WTC11 (cell line): Measurements from ENCODE around the gene IFI44L. TPM values are rescaled to one million over a fixed set of nuclear protein-coding genes. Genes with fewer than 3 reads are reported as not detected.

Experiments
- ATAC-seq: fragments of 200-7000 bp; cut with Tn5 transposase; 2 replicates; pipeline ENCODE4 v1.10.0; 2021; ENCODE audit warnings: mild to moderate bottlenecking, moderate library complexity
- CTCF ChIA-PET: fragments of 300-600 bp; sonication (Branson Sonifier 250); formaldehyde crosslinking; loops from one replicate; lab custom pipeline; 2021; ENCODE audit warnings: antibody characterized with exemption; lab: Charles Lee
- POLR2A ChIA-PET: fragments of 350-600 bp; sonication (Branson Sonifier 250); formaldehyde crosslinking; loops from one replicate; lab custom pipeline; 2021; ENCODE audit warnings: antibody characterized with exemption; lab: Charles Lee
- DNase-seq: peaks from one replicate; pipeline ENCODE4 v3.0.0; 2021; ENCODE audit warnings: low spot score
- H3K27ac Mint-ChIP-seq: 2 replicates; pipeline ENCODE4 v1.8.0; 2021; ENCODE audit warnings: mixed read lengths
- H3K27me3 Mint-ChIP-seq: 2 replicates; pipeline ENCODE4 v1.8.0; 2021; ENCODE audit warnings: low read depth, mild to moderate bottlenecking, moderate library complexity, mixed read lengths
- H3K36me3 Mint-ChIP-seq: 2 replicates; pipeline ENCODE4 v1.8.0; 2021; ENCODE audit warnings: mixed read lengths
- H3K4me1 Mint-ChIP-seq: 2 replicates; pipeline ENCODE4 v1.8.0; 2022; ENCODE audit warnings: mixed read lengths
- H3K4me3 Mint-ChIP-seq: 2 replicates; pipeline ENCODE4 v1.8.0; 2021; ENCODE audit warnings: mild to moderate bottlenecking, moderate library complexity, mixed read lengths
- H3K9me3 Mint-ChIP-seq: 2 replicates; pipeline ENCODE4 v1.8.0; 2021; ENCODE audit warnings: mixed read lengths
- CREB1 ChIP-seq: sonication (generic); formaldehyde crosslinking; IDR thresholded peaks from 2 replicates; pipeline ENCODE4 v1.8.0; 2023; ENCODE audit warnings: mild to moderate bottlenecking, missing genetic modification reagents
- ESRRA ChIP-seq: sonication (generic); formaldehyde crosslinking; IDR thresholded peaks from 2 replicates; pipeline ENCODE4 v1.8.1; 2022; ENCODE audit warnings: mild to moderate bottlenecking, missing genetic modification reagents, borderline replicate concordance
- ETV6 ChIP-seq: sonication (generic); formaldehyde crosslinking; IDR thresholded peaks from 2 replicates; pipeline ENCODE4 v1.8.1; 2022; ENCODE audit warnings: mild to moderate bottlenecking, missing genetic modification reagents
- IRF2 ChIP-seq: sonication (generic); formaldehyde crosslinking; IDR thresholded peaks from 2 replicates; pipeline ENCODE4 v1.8.0; 2022; ENCODE audit warnings: low read depth, missing genetic modification reagents, borderline replicate concordance
- KAT7 ChIP-seq: sonication (generic); formaldehyde crosslinking; IDR thresholded peaks from 2 replicates; pipeline ENCODE4 v1.8.1; 2023; ENCODE audit warnings: missing genetic modification reagents, mild to moderate bottlenecking, borderline replicate concordance
- NR1H2 ChIP-seq: sonication (generic); formaldehyde crosslinking; IDR thresholded peaks from 2 replicates; pipeline ENCODE4 v1.9.0; 2021; ENCODE audit warnings: mild to moderate bottlenecking, moderate library complexity, missing genetic modification reagents
- NR3C1 ChIP-seq: sonication (generic); formaldehyde crosslinking; conservative IDR thresholded peaks from 2 replicates; pipeline ENCODE4 v1.8.1; 2023; ENCODE audit warnings: low read depth, mild to moderate bottlenecking, missing genetic modification reagents
- OVOL2 ChIP-seq: fragments of 250-450 bp; sonication (Bioruptor Pico); IDR thresholded peaks from 2 replicates; pipeline ENCODE4 v1.9.0; 2021; ENCODE audit warnings: mild to moderate bottlenecking, borderline replicate concordance
- PRRX2 ChIP-seq: fragments of 250-450 bp; sonication (Bioruptor Pico); IDR thresholded peaks from 2 replicates; pipeline ENCODE4 v1.8.0; 2021; ENCODE audit warnings: mild to moderate bottlenecking
- RELA ChIP-seq: sonication (generic); formaldehyde crosslinking; IDR thresholded peaks from 2 replicates; pipeline ENCODE4 v1.8.1; 2022; ENCODE audit warnings: missing genetic modification reagents, mild to moderate bottlenecking, borderline replicate concordance
- SOX15 ChIP-seq: fragments of 250-450 bp; sonication (Bioruptor Pico); IDR thresholded peaks from 2 replicates; pipeline ENCODE4 v1.9.0; 2021; ENCODE audit warnings: mild to moderate bottlenecking
- TCF7 ChIP-seq: sonication (generic); formaldehyde crosslinking; IDR thresholded peaks from 2 replicates; pipeline ENCODE4 v1.8.0; 2022; ENCODE audit warnings: mild to moderate bottlenecking, low read depth, missing genetic modification reagents, moderate library complexity
- TEAD1 ChIP-seq: sonication (generic); formaldehyde crosslinking; IDR thresholded peaks from 2 replicates; pipeline ENCODE4 v1.8.0; 2022; ENCODE audit warnings: mild to moderate bottlenecking, missing genetic modification reagents
- ZNF396 ChIP-seq: fragments of 250-450 bp; sonication (Bioruptor Pico); IDR thresholded peaks from 2 replicates; pipeline ENCODE4 v1.8.0; 2021; ENCODE audit warnings: mild to moderate bottlenecking, moderate library complexity, borderline replicate concordance
- ZNF416 ChIP-seq: fragments of 250-450 bp; sonication (Bioruptor Pico); IDR thresholded peaks from 2 replicates; pipeline ENCODE4 v1.9.0; 2021; ENCODE audit warnings: mild to moderate bottlenecking, inconsistent platforms
- ZNF423 ChIP-seq: fragments of 250-450 bp; sonication (Bioruptor Pico); IDR thresholded peaks from 2 replicates; pipeline ENCODE4 v2.1.2; 2022; ENCODE audit warnings: mild to moderate bottlenecking, moderate library complexity
- total RNA-seq: library from RNA; stranded (reverse); gene quantifications from 3 replicates; pipeline ENCODE4 v1.2.3, GENCODE V29; 2021
- TF ChIP-seq, protein P1 (sequence below): sonication (generic); formaldehyde crosslinking; IDR thresholded peaks from 2 replicates; pipeline ENCODE4 v1.8.0; 2022; ENCODE audit warnings: mild to moderate bottlenecking, missing genetic modification reagents
- TF ChIP-seq, protein P2 (sequence below): sonication (generic); formaldehyde crosslinking; IDR thresholded peaks from 2 replicates; pipeline ENCODE4 v1.8.1; 2022; ENCODE audit warnings: low read depth, missing genetic modification reagents, borderline replicate concordance
- TF ChIP-seq, protein P3 (sequence below): sonication (generic); formaldehyde crosslinking; IDR thresholded peaks from 2 replicates; pipeline ENCODE4 v1.8.0; 2023; ENCODE audit warnings: mild to moderate bottlenecking, missing genetic modification reagents
- TF ChIP-seq, protein P4 (sequence below): fragments of 250-450 bp; sonication (Bioruptor Pico); IDR thresholded peaks from 2 replicates; pipeline ENCODE4 v2.1.2; 2022; ENCODE audit warnings: mild to moderate bottlenecking, moderate library complexity
- TF ChIP-seq, protein P5 (sequence below): sonication (generic); formaldehyde crosslinking; IDR thresholded peaks from 2 replicates; pipeline ENCODE4 v1.8.1; 2023; ENCODE audit warnings: mild to moderate bottlenecking, missing genetic modification reagents
- TF ChIP-seq, protein P6 (sequence below): sonication (generic); formaldehyde crosslinking; IDR thresholded peaks from 2 replicates; pipeline ENCODE4 v1.8.1; 2022; ENCODE audit warnings: mild to moderate bottlenecking, moderate library complexity, missing genetic modification reagents
- TF ChIP-seq, protein P7 (sequence below): fragments of 250-450 bp; sonication (Bioruptor Pico); IDR thresholded peaks from 2 replicates; pipeline ENCODE4 v1.9.0; 2021; ENCODE audit warnings: mild to moderate bottlenecking
- TF ChIP-seq, protein P8 (sequence below): sonication (generic); formaldehyde crosslinking; IDR thresholded peaks from 2 replicates; pipeline ENCODE4 v1.8.0; 2022; ENCODE audit warnings: missing genetic modification reagents

The IFI44L gene
- total RNA-seq, 1 experiment from 2014 or later: 0.13 TPM

DNA sequence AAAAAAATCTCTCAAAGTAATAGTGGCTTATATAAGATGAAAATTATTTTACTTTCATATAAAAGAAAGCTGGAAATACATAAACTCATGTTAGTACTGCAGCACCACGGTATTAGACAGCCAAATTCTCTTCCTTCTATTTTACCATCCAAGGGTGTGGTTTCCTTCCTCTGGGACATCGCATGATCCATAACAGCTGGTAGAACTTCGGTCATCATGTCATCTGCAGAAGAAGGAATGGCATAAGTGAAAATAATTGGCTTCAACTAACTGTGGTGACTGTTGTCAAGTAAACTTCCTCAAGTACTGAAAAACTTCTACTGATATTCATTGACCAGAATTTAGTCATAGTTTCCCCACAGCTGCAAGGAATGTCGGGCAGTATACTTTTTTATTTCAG lies 28.3 kb upstream of the IFI44L start:
- H3K9me3 Mint-ChIP-seq: peaks cover 17% of the 10 kb centered on the region
- POLR2A ChIA-PET: no interaction called here
- CTCF ChIA-PET: no interaction called here
- H3K27me3 Mint-ChIP-seq: no peaks in the 10 kb centered on the region
- DNase-seq: no peak
- no peak overlapping the region for H3K4me3 Mint-ChIP-seq
- H3K4me1 Mint-ChIP-seq: 0 out of 2 replicates have a peak, but pooled peaks cover 6% of the 10 kb centered on the region
- no peak for ATAC-seq
- no peak overlapping the region for H3K27ac Mint-ChIP-seq
- TF ChIP-seq NR1H2 (CRISPR knock-in tag): no peak
- no peak for TF ChIP-seq NR3C1 (CRISPR knock-in tag)
- TF ChIP-seq IRF2 (CRISPR knock-in tag): no peak
- TF ChIP-seq TCF7: no peak
- TF ChIP-seq RELA (CRISPR knock-in tag): no peak
- TF ChIP-seq, protein P1, sequence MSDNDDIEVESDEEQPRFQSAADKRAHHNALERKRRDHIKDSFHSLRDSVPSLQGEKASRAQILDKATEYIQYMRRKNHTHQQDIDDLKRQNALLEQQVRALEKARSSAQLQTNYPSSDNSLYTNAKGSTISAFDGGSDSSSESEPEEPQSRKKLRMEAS (CRISPR knock-in tag): no peak
- TF ChIP-seq ZNF423 (CRISPR knock-in tag): no peak
- no peaks in the 10 kb centered on the region for H3K36me3 Mint-ChIP-seq

DNA sequence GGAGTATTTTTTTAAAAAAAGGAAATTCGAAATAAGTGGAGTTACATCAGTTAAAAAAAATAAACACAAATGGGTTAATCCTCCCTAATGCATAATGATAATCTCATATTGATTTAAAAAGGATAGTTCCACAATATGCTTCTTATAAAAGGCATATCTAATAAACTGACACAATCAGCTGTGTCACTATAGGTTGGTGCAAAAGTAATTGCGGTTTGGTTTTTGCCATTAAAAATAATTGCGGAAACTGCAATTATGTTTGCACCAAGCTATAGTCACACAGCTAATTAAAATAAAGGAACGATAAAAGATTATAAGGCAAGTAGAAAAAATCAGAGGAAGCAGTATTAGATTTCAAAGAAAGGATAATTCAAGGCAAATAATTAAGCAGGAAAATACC lies 21.0 kb upstream of the IFI44L start:
- Mint-ChIP-seq H3K4me3 (no peak overlapping the region), H3K27me3 (no peaks in the 10 kb centered on the region; the same call in 1 of the 2 replicates), H3K4me1 (0 out of 2 replicates have a peak, but pooled peaks cover 6% of the 10 kb centered on the region), H3K36me3 (no peaks in the 10 kb centered on the region), H3K27ac (no peak overlapping the region), H3K9me3 (peaks cover 11% of the 10 kb centered on the region)
- ChIA-PET CTCF (no interaction called here), POLR2A (no interaction called here)
- no peak for DNase-seq
- ATAC-seq: no peak
- TF ChIP-seq OVOL2 (CRISPR knock-in tag) (no peak), CREB1 (CRISPR knock-in tag) (no peak), SOX15 (CRISPR knock-in tag) (no peak), IRF2 (CRISPR knock-in tag) (no peak), ESRRA (CRISPR knock-in tag) (no peak), KAT7 (no peak), ZNF396 (CRISPR knock-in tag) (no peak), ETV6 (CRISPR knock-in tag) (no peak), ZNF416 (no peak), TEAD1 (CRISPR knock-in tag) (no peak), PRRX2 (CRISPR knock-in tag) (no peak)
- TF ChIP-seq, protein P2, sequence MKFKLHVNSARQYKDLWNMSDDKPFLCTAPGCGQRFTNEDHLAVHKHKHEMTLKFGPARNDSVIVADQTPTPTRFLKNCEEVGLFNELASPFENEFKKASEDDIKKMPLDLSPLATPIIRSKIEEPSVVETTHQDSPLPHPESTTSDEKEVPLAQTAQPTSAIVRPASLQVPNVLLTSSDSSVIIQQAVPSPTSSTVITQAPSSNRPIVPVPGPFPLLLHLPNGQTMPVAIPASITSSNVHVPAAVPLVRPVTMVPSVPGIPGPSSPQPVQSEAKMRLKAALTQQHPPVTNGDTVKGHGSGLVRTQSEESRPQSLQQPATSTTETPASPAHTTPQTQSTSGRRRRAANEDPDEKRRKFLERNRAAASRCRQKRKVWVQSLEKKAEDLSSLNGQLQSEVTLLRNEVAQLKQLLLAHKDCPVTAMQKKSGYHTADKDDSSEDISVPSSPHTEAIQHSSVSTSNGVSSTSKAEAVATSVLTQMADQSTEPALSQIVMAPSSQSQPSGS (CRISPR knock-in tag): no peak
- TF ChIP-seq, protein P3, sequence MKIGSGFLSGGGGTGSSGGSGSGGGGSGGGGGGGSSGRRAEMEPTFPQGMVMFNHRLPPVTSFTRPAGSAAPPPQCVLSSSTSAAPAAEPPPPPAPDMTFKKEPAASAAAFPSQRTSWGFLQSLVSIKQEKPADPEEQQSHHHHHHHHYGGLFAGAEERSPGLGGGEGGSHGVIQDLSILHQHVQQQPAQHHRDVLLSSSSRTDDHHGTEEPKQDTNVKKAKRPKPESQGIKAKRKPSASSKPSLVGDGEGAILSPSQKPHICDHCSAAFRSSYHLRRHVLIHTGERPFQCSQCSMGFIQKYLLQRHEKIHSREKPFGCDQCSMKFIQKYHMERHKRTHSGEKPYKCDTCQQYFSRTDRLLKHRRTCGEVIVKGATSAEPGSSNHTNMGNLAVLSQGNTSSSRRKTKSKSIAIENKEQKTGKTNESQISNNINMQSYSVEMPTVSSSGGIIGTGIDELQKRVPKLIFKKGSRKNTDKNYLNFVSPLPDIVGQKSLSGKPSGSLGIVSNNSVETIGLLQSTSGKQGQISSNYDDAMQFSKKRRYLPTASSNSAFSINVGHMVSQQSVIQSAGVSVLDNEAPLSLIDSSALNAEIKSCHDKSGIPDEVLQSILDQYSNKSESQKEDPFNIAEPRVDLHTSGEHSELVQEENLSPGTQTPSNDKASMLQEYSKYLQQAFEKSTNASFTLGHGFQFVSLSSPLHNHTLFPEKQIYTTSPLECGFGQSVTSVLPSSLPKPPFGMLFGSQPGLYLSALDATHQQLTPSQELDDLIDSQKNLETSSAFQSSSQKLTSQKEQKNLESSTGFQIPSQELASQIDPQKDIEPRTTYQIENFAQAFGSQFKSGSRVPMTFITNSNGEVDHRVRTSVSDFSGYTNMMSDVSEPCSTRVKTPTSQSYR (CRISPR knock-in tag): no peak
- TF ChIP-seq, protein P4, sequence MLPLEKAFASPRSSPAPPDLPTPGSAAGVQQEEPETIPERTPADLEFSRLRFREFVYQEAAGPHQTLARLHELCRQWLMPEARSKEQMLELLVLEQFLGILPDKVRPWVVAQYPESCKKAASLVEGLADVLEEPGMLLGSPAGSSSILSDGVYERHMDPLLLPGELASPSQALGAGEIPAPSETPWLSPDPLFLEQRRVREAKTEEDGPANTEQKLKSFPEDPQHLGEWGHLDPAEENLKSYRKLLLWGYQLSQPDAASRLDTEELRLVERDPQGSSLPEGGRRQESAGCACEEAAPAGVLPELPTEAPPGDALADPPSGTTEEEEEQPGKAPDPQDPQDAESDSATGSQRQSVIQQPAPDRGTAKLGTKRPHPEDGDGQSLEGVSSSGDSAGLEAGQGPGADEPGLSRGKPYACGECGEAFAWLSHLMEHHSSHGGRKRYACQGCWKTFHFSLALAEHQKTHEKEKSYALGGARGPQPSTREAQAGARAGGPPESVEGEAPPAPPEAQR (CRISPR knock-in tag): no peak
- TF ChIP-seq, protein P5, sequence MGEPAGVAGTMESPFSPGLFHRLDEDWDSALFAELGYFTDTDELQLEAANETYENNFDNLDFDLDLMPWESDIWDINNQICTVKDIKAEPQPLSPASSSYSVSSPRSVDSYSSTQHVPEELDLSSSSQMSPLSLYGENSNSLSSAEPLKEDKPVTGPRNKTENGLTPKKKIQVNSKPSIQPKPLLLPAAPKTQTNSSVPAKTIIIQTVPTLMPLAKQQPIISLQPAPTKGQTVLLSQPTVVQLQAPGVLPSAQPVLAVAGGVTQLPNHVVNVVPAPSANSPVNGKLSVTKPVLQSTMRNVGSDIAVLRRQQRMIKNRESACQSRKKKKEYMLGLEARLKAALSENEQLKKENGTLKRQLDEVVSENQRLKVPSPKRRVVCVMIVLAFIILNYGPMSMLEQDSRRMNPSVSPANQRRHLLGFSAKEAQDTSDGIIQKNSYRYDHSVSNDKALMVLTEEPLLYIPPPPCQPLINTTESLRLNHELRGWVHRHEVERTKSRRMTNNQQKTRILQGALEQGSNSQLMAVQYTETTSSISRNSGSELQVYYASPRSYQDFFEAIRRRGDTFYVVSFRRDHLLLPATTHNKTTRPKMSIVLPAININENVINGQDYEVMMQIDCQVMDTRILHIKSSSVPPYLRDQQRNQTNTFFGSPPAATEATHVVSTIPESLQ (CRISPR knock-in tag): no peak
- TF ChIP-seq, protein P6, sequence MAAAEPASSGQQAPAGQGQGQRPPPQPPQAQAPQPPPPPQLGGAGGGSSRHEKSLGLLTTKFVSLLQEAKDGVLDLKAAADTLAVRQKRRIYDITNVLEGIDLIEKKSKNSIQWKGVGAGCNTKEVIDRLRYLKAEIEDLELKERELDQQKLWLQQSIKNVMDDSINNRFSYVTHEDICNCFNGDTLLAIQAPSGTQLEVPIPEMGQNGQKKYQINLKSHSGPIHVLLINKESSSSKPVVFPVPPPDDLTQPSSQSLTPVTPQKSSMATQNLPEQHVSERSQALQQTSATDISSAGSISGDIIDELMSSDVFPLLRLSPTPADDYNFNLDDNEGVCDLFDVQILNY (CRISPR knock-in tag): no peak
- TF ChIP-seq, protein P7, sequence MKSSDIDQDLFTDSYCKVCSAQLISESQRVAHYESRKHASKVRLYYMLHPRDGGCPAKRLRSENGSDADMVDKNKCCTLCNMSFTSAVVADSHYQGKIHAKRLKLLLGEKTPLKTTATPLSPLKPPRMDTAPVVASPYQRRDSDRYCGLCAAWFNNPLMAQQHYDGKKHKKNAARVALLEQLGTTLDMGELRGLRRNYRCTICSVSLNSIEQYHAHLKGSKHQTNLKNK (CRISPR knock-in tag): no peak
- TF ChIP-seq, protein P8, sequence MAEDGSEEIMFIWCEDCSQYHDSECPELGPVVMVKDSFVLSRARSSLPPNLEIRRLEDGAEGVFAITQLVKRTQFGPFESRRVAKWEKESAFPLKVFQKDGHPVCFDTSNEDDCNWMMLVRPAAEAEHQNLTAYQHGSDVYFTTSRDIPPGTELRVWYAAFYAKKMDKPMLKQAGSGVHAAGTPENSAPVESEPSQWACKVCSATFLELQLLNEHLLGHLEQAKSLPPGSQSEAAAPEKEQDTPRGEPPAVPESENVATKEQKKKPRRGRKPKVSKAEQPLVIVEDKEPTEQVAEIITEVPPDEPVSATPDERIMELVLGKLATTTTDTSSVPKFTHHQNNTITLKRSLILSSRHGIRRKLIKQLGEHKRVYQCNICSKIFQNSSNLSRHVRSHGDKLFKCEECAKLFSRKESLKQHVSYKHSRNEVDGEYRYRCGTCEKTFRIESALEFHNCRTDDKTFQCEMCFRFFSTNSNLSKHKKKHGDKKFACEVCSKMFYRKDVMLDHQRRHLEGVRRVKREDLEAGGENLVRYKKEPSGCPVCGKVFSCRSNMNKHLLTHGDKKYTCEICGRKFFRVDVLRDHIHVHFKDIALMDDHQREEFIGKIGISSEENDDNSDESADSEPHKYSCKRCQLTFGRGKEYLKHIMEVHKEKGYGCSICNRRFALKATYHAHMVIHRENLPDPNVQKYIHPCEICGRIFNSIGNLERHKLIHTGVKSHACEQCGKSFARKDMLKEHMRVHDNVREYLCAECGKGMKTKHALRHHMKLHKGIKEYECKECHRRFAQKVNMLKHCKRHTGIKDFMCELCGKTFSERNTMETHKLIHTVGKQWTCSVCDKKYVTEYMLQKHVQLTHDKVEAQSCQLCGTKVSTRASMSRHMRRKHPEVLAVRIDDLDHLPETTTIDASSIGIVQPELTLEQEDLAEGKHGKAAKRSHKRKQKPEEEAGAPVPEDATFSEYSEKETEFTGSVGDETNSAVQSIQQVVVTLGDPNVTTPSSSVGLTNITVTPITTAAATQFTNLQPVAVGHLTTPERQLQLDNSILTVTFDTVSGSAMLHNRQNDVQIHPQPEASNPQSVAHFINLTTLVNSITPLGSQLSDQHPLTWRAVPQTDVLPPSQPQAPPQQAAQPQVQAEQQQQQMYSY (CRISPR knock-in tag): no peak
- TF ChIP-seq, all 79 proteins: peak for 0
